Neuronal stem cell (in vitro differentiated cells): ENCODE data around the gene SMARCD3.

ENCODE experiments used
- DNase-seq: peaks from one replicate; pipeline ENCODE4 v3.0.0-alpha.2; 2013; ENCODE audit warnings: low spot score
- H2AFZ ChIP-seq: one replicate; pipeline ENCODE4 v1.6.1; 2013; ENCODE audit warnings: mild to moderate bottlenecking, low read length, inconsistent platforms
- H2AK5ac ChIP-seq: 2 replicates; pipeline ENCODE4 v1.6.1; 2013; ENCODE audit warnings: low read depth, mild to moderate bottlenecking, inconsistent platforms, low read length, moderate library complexity, mixed read lengths
- H2BK120ac ChIP-seq: 2 replicates; pipeline ENCODE4 v1.6.1; 2013; ENCODE audit warnings: low read depth, mild to moderate bottlenecking, inconsistent platforms, low read length, moderate library complexity, mixed read lengths
- H2BK12ac ChIP-seq: one replicate; pipeline ENCODE4 v1.6.1; 2013; ENCODE audit warnings: low read length, inconsistent platforms
- H2BK15ac ChIP-seq: 2 replicates; pipeline ENCODE4 v1.6.1; 2013; ENCODE audit warnings: mild to moderate bottlenecking, low read length, inconsistent platforms, mixed read lengths
- H2BK5ac ChIP-seq: one replicate; pipeline ENCODE4 v1.6.1; 2013; ENCODE audit warnings: inconsistent platforms, mild to moderate bottlenecking, low read length, moderate library complexity
- H3K14ac ChIP-seq: one replicate; pipeline ENCODE4 v1.6.1; 2013; ENCODE audit warnings: low read length, inconsistent platforms
- H3K18ac ChIP-seq: 2 replicates; pipeline ENCODE4 v1.6.1; 2013; ENCODE audit warnings: low read length, inconsistent platforms
- H3K23ac ChIP-seq: 2 replicates; pipeline ENCODE4 v1.6.1; 2013; ENCODE audit warnings: low read depth, mild to moderate bottlenecking, mixed read lengths, low read length, inconsistent platforms; ENCODE audit not compliant: poor library complexity
- H3K27ac ChIP-seq: replicated peaks from 3 replicates; pipeline ENCODE4 v1.5.1; 2013; ENCODE audit warnings: low read length, inconsistent platforms
- H3K27me3 ChIP-seq, 3 experiments: 2 replicates each; pipeline ENCODE4 v1.6.1; 2013; ENCODE audit warnings: low read length in 3 of 3, mild to moderate bottlenecking in 2 of 3, inconsistent platforms in 1 of 3, low read depth in 1 of 3, mixed read lengths in 1 of 3, moderate library complexity in 1 of 3; ENCODE audit not compliant: control insufficient read depth in 3 of 3, insufficient read depth in 3 of 3
- H3K36me3 ChIP-seq, 2 donors: replicated peaks in 1 of 2; 2 replicates each; pipeline ENCODE4 v1.6.1; 2013; ENCODE audit warnings: low read length in 2 of 2; ENCODE audit not compliant: control insufficient read depth in 2 of 2, insufficient read depth in 2 of 2
- H3K4ac ChIP-seq: 2 replicates; pipeline ENCODE4 v1.6.1; 2013; ENCODE audit warnings: inconsistent platforms, mild to moderate bottlenecking, low read length, moderate library complexity
- H3K4me1 ChIP-seq, 2 donors: 1 replicate in 1 of 2; 2 replicates in 1 of 2; pipeline ENCODE4 v1.6.1; 2013; ENCODE audit warnings: low read length in 2 of 2, low read depth in 1 of 2; ENCODE audit not compliant: control insufficient read depth in 2 of 2, insufficient read depth in 1 of 2
- H3K4me2 ChIP-seq: one replicate; pipeline ENCODE4 v1.6.1; 2013; ENCODE audit warnings: mild to moderate bottlenecking, low read length, inconsistent platforms; ENCODE audit not compliant: insufficient read depth, poor library complexity, severe bottlenecking
- H3K4me3 ChIP-seq, 2 donors: 2 replicates each; pipeline ENCODE4 v1.5.1; 2013; ENCODE audit warnings: low read length in 2 of 2, mild to moderate bottlenecking in 2 of 2, inconsistent platforms in 1 of 2, moderate library complexity in 1 of 2
- H3K79me1 ChIP-seq: one replicate; pipeline ENCODE4 v1.6.1; 2013; ENCODE audit warnings: low read depth, mild to moderate bottlenecking, inconsistent platforms, low read length, moderate library complexity
- H3K9ac ChIP-seq: one replicate; pipeline ENCODE4 v1.6.1; 2013; ENCODE audit warnings: mild to moderate bottlenecking, low read depth, low read length, inconsistent platforms; ENCODE audit not compliant: poor library complexity
- H3K9me3 ChIP-seq, 2 donors: replicated peaks in 1 of 2; 2 replicates each; pipeline versions ENCODE3 to v1.6.1; 2013; ENCODE audit warnings: low read length in 2 of 2, mild to moderate bottlenecking in 2 of 2, inconsistent platforms in 1 of 2, low read depth in 1 of 2, mixed read lengths in 1 of 2, moderate library complexity in 1 of 2; ENCODE audit not compliant: control insufficient read depth in 2 of 2, insufficient read depth in 1 of 2
- H4K8ac ChIP-seq: one replicate; pipeline ENCODE4 v1.6.1; 2013; ENCODE audit warnings: low read depth, mild to moderate bottlenecking, inconsistent platforms, low read length, moderate library complexity
- H4K91ac ChIP-seq: one replicate; pipeline ENCODE4 v1.6.1; 2013; ENCODE audit warnings: low read length, low read depth, mild to moderate bottlenecking, inconsistent platforms; ENCODE audit not compliant: poor library complexity
- WGBS, 2 donors: extraction: QIAGEN DNeasy Blood & Tissue Kit; methylation state at CpG; one replicate each; pipeline ENCODE4 v1.1.7; 2013; ENCODE audit warnings: missing lambda C conversion rate in 2 of 2, mixed read lengths in 1 of 2; ENCODE audit not compliant: insufficient read length in 2 of 2, insufficient replicate concordance in 1 of 2; ENCODE audit errors: extremely low coverage in 2 of 2; 5-methylcytosine and 5-hydroxymethylcytosine counted together

The SMARCD3 gene

DNA sequence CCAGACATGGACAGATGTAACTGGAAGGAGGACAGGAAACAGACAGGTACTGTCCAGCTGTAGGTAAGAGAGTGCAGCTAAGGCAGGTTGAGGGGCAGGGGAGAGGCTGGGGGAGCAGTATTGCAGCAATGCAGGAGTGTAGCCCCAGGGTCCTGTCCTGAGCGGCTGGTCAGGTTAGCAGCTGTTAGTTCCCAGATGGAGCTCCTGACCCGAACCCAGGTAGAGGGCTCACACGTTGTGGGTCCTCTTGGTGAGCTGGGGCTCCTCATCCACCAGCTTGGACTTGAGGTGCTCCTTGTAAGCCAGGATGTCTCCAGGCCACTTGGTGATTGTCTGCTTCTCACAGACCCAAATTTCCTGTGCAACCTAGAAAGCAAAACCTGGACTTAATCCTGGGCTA, 34.7 kb downstream of the SMARCD3 start:
- Histone ChIP-seq H3K27me3 (no peaks in the 10 kb centered on the region), H3K4me1 (peaks cover 0 to 8% of the 10 kb centered on the region in 2 donors)

DNA sequence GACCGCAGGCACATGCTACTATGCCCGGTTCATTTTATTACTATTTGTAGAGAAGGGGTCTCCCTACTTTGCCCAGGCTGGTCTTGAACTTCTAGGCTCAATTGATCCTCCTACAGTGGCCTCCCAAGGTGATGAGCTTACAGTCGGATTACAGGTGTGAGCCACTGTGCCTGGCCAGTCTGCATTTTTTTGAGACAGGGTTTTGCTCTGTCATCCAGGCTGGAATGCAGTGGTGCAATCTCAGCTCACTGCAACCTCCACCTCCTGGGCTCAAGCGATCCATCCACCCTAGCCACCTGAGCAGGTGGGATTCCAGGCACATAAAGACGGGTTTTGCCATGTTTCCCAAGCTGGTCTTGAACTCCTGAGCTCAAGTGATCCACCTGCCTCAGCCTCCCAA, 35.9 kb downstream of the SMARCD3 start:
- H2BK120ac ChIP-seq: no peak overlapping the region
- H2BK12ac ChIP-seq: no peak overlapping the region
- H2BK15ac ChIP-seq: no peak overlapping the region
- no peak for DNase-seq
- H2AK5ac ChIP-seq: no peak overlapping the region
- H2BK5ac ChIP-seq: no peak overlapping the region
- H2AFZ ChIP-seq: no peak overlapping the region
- H3K4me2 ChIP-seq: no peak overlapping the region
- H3K9ac ChIP-seq: no peak overlapping the region
- no peak overlapping the region for H3K14ac ChIP-seq
- no peak overlapping the region for H4K8ac ChIP-seq
- no CpG with 5 or more reads among the region's 5 CpGs for WGBS, 2 donors
- peaks cover 0 to 2% (median 0%) of the 10 kb centered on the region in 3 experiments for H3K27me3 ChIP-seq
- H3K79me1 ChIP-seq: peaks cover under 1% of the 10 kb centered on the region
- no peak overlapping the region for H3K27ac ChIP-seq
- H3K4me1 ChIP-seq: peaks cover 0 to 8% of the 10 kb centered on the region in 2 donors
- no peak overlapping the region for H3K18ac ChIP-seq
- H3K4me3 ChIP-seq: no peak overlapping the region
- H3K9me3 ChIP-seq: no peaks in the 10 kb centered on the region
- peaks cover 24 to 62% of the 10 kb centered on the region in 2 donors for H3K36me3 ChIP-seq
- no peak overlapping the region for H3K4ac ChIP-seq
- no peak overlapping the region for H4K91ac ChIP-seq
- no peak overlapping the region for H3K23ac ChIP-seq

More for the DNA sequence above, 34.7 kb downstream of the SMARCD3 start:
- Histone ChIP-seq H3K9ac (no peak overlapping the region), H3K9me3 (no peaks in the 10 kb centered on the region), H3K27ac (no peak overlapping the region), H2BK15ac (no peak overlapping the region), H3K79me1 (peaks cover 3% of the 10 kb centered on the region), H3K4ac (no peak overlapping the region), H3K23ac (peak overlapping the region; percentile 62), H3K18ac (no peak overlapping the region), H3K4me2 (no peak overlapping the region), H2BK120ac (no peak overlapping the region), H2BK5ac (no peak overlapping the region), H2AFZ (no peak overlapping the region), H3K14ac (no peak overlapping the region), H4K8ac (no peak overlapping the region), H2BK12ac (no peak overlapping the region), H4K91ac (no peak overlapping the region), H2AK5ac (no peak overlapping the region), H3K36me3 (peaks cover 33 to 74% of the 10 kb centered on the region in 2 donors), H3K4me3 (no peak overlapping the region)
- DNase-seq: no peak
- WGBS, 2 donors: no CpG with 5 or more reads among the region's 3 CpGs

DNA sequence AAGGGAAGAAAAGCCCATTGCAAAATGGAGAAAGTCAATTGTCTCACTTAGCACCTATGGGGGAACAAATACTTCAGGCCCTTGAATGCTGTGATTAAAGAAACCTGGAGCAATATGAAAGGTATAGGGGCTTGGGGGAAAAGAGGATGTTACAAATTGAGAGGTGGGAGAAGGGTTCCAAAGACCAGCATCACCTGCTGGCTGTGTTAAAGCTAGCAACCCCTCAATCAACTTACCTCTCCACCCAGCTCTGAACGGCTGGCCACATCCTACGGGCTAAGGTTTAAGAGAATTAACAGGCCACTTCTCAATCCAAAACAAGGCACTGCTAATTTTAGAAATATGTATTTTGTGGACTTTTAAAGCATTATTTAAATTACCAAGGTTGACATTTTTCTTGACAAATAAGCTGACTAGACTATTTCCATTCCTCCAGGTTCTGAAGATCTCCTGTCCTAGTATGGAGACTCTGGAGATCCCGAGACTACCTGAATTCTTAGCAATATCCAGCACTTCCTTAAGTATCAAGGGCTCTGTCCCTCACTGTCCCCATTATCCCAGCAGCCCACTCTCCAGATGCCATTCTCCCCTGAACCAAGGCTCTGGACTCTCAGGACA, 37.2 kb downstream of the SMARCD3 start:
- Histone ChIP-seq H3K14ac (no peak overlapping the region), H3K4me1 (peaks cover 0 to 8% of the 10 kb centered on the region in 2 donors), H3K27ac (no peak overlapping the region), H2BK5ac (no peak overlapping the region), H3K4me3 (no peak overlapping the region), H3K23ac (no peak overlapping the region), H4K8ac (no peak overlapping the region), H3K27me3 (peaks cover 0 to 10% (median 2%) of the 10 kb centered on the region in 3 experiments), H3K4ac (no peak overlapping the region), H3K79me1 (no peaks in the 10 kb centered on the region), H2BK12ac (no peak overlapping the region), H3K4me2 (no peak overlapping the region), H2AK5ac (no peak overlapping the region), H2BK120ac (no peak overlapping the region), H3K9ac (no peak overlapping the region), H2AFZ (no peak overlapping the region), H3K9me3 (no peaks in the 10 kb centered on the region), H4K91ac (no peak overlapping the region), H2BK15ac (no peak overlapping the region), H3K18ac (no peak overlapping the region), H3K36me3 (peaks cover 19 to 48% of the 10 kb centered on the region in 2 donors)
- WGBS, 2 donors: no CpG with 5 or more reads among the region's 3 CpGs
- DNase-seq: no peak

DNA sequence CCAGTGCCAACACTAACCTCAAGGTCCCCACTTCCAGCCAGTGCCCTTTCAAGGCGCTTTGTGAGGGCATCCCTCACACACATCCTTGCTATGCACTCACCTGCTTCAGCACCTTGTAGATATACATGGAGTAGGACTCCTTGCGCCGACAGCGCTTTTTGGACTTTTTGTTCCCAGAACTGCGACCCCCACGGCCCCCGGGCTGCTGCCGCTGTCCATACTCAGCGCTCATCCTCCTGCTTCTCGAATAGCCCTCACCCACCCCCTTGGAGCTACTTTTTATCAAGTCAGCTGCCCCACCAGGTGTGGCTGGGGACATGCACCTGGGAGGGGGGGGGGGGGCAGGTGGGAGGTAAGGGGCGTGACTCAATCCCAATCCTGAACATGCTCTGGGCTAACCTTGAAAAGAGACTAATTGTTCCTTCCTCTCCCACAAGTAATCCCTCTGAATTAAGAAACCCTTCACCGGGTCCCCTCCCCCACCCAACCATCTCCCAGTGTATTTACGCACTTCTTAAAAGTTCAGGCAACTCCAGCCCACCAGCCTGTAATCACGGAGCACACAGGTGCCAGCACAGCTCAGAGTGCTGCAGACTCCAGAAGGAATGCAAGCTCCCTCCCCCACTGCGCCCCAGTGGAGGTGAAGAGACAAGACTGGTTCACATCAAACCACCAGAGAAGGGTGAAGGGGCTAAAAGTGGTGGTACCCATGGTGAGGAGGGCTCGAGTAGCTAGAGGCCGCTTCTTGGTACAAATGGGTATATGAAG, 38.2 kb downstream of the SMARCD3 start, which contains the start of gene H2BK1:
TSS of gene H2BK1 (minus strand) at position 402 of the 768 bp plus-strand sequence. CDS start at position 232, 170 bp downstream.
- Histone ChIP-seq H3K4me3 (no peak within 1 kb of the TSS), H4K8ac (no peak within 1 kb of the TSS), H2BK15ac (no peak within 1 kb of the TSS), H3K23ac (no peak within 1 kb of the TSS), H2AFZ (no peak within 1 kb of the TSS), H3K18ac (peak within 1 kb of the TSS; percentile 21), H2BK12ac (no peak within 1 kb of the TSS), H3K4ac (no peak within 1 kb of the TSS), H3K9ac (no peak within 1 kb of the TSS), H3K27ac (no peak within 1 kb of the TSS), H3K4me1 (peaks cover 0 to 8% of the 10 kb centered on the region in 2 donors), H3K14ac (no peak within 1 kb of the TSS), H3K79me1 (no peaks in the 10 kb centered on the region), H2BK120ac (no peak within 1 kb of the TSS), H3K9me3 (no peaks in the 10 kb centered on the region), H4K91ac (no peak within 1 kb of the TSS), H3K4me2 (no peak within 1 kb of the TSS), H2BK5ac (no peak within 1 kb of the TSS), H2AK5ac (peak within 1 kb of the TSS; percentile 40), H3K27me3 (peaks cover 0 to 20% (median 2%) of the 10 kb centered on the region in 3 experiments), H3K36me3 (peaks cover 11 to 38% of the 10 kb centered on the region in 2 donors)
- no CpG with 5 or more reads among the region's 17 CpGs for WGBS, 2 donors
- DNase-seq: no peak
